Measurements from ENCODE around the gene SYNPR. TPM values are rescaled to one million over a fixed set of nuclear protein-coding genes. Genes with fewer than 3 reads are reported as not detected.

The SYNPR gene
- total RNA-seq, 3 donors from 2014 or later, result not detected

DNA sequence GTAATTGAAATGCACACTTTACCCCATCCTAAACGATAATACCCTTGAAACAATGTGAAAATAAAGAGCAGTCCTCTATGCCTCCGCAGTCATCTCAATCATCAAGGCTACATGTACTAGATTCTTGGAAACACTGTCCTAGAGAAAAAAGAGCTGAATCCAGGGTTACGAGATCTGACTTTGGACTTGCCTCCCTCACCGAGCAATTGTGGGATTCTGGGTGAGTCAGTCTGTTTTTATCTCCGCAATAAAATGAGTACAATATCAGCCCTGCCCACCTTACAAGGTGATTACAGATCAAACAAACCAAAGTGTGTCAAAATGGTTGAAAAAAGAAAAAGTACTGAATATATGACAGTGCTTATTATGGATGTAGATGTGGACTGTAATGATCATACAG, 222.1 kb downstream of the SYNPR start:
- H3K4me3 ChIP-seq, result no peak overlapping the region
- no peak for TF ChIP-seq POLR2A (IDR thresholded peaks at IDR 0.05)
- TF ChIP-seq, protein P1, sequence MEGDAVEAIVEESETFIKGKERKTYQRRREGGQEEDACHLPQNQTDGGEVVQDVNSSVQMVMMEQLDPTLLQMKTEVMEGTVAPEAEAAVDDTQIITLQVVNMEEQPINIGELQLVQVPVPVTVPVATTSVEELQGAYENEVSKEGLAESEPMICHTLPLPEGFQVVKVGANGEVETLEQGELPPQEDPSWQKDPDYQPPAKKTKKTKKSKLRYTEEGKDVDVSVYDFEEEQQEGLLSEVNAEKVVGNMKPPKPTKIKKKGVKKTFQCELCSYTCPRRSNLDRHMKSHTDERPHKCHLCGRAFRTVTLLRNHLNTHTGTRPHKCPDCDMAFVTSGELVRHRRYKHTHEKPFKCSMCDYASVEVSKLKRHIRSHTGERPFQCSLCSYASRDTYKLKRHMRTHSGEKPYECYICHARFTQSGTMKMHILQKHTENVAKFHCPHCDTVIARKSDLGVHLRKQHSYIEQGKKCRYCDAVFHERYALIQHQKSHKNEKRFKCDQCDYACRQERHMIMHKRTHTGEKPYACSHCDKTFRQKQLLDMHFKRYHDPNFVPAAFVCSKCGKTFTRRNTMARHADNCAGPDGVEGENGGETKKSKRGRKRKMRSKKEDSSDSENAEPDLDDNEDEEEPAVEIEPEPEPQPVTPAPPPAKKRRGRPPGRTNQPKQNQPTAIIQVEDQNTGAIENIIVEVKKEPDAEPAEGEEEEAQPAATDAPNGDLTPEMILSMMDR (IDR thresholded peaks at IDR 0.05), result no peak
- no peak for TF ChIP-seq POLR2AphosphoS5 (IDR thresholded peaks at IDR 0.05)
- H3K27me3 ChIP-seq, result no peaks in the 10 kb centered on the region
- intact Hi-C loops (cut with DNase I; ENCODE audit: low total_unique reads), result no loop called here
- H3K4me1 ChIP-seq, result no peaks in the 10 kb centered on the region
- no peaks in the 10 kb centered on the region for H3K9me3 ChIP-seq
- no peak for DNase-seq (ENCODE audit: low spot score in 2 of 2)
- H3K36me3 ChIP-seq, result no peaks in the 10 kb centered on the region
- H3K27ac ChIP-seq, result no peak overlapping the region

DNA sequence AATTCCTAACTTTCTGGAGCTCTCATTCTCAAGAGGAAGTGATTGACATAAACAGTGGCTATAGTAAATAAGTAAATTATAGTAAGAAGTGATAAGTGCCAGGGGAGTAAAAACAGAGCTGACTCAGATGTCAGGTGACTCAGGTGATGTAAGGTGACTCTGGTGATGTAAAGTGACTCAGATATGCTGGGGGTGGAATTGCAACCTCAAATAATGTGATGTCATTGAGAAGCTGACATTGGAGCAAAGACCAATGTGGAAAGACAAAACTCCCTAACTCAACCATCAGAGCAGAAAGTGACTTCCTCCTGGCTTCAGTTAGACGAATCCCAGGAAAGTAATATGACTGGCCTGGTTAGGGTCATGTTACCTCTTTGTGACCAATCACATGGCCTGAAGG, 230.2 kb downstream of the SYNPR start:
- H3K27ac ChIP-seq, result no peak overlapping the region
- TF ChIP-seq, protein P1 (IDR thresholded peaks at IDR 0.05), result no peak
- no peak for TF ChIP-seq POLR2A (IDR thresholded peaks at IDR 0.05)
- no peak for TF ChIP-seq POLR2AphosphoS5 (IDR thresholded peaks at IDR 0.05)
- no peaks in the 10 kb centered on the region for H3K27me3 ChIP-seq
- intact Hi-C loops (cut with DNase I; ENCODE audit: low total_unique reads), result no loop called here
- H3K4me3 ChIP-seq, result no peak overlapping the region
- H3K36me3 ChIP-seq, result no peaks in the 10 kb centered on the region
- no peak for DNase-seq (ENCODE audit: low spot score in 2 of 2)
- H3K9me3 ChIP-seq, result no peaks in the 10 kb centered on the region
- H3K4me1 ChIP-seq, result no peaks in the 10 kb centered on the region

DNA sequence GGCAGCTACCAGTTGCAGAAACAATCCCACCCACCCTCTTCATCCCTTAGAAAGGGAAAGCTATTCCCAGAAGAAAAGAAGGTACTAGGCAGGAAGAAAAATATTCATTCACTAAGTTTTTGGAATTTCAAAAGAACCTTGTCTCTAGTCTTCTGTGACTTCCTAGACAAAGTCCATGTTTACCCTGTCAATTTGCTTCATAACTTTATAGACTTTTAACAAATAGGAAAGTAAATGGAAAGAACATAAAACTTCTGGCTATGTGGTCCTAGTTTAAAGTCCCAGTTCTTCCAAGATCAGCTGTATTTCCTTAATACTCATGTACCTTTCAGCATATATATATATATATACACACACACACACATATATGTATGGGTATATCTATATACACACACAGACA, 230.7 kb downstream of the SYNPR start:
- TF ChIP-seq, protein P1 (IDR thresholded peaks at IDR 0.05), result no peak
- Histone ChIP-seq H3K27ac (no peak overlapping the region), H3K9me3 (no peaks in the 10 kb centered on the region), H3K4me3 (no peak overlapping the region), H3K27me3 (no peaks in the 10 kb centered on the region), H3K36me3 (no peaks in the 10 kb centered on the region), H3K4me1 (no peaks in the 10 kb centered on the region)
- intact Hi-C loops (cut with DNase I; ENCODE audit: low total_unique reads), result no loop called here
- no peak for DNase-seq (ENCODE audit: low spot score in 2 of 2)

DNA sequence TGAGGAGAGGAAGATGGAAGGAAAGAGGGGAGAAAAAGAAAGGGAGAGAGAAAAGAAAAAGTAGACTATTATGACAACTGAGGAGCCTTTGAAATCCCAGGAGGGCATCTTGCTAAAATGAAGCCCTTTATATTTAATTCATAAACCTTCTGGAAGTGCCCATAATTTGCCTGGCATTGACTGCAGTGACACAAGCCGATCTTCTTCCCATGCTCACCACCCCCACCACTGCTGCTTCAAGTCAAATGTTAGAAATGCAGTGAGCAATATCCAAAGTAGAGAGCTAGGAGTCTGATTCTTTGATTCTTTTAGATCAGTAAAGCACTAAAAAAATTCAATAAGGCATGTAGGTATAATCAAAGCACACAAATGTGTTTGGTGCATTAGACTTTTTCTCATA, 235.7 kb downstream of the SYNPR start:
- Histone ChIP-seq H3K27me3 (no peaks in the 10 kb centered on the region), H3K4me1 (no peaks in the 10 kb centered on the region), H3K9me3 (no peaks in the 10 kb centered on the region), H3K4me3 (no peak overlapping the region), H3K27ac (no peak overlapping the region), H3K36me3 (no peaks in the 10 kb centered on the region)
- TF ChIP-seq, protein P1 (IDR thresholded peaks at IDR 0.05), result no peak
- TF ChIP-seq POLR2A (IDR thresholded peaks at IDR 0.05), result no peak
- DNase-seq (ENCODE audit: low spot score in 2 of 2), result no peak
- intact Hi-C loops (cut with DNase I; ENCODE audit: low total_unique reads), result loop anchor here (5.0 kb wide), 1 partner anchor 294 kb away; no protein-coding TSS in a partner anchor

DNA sequence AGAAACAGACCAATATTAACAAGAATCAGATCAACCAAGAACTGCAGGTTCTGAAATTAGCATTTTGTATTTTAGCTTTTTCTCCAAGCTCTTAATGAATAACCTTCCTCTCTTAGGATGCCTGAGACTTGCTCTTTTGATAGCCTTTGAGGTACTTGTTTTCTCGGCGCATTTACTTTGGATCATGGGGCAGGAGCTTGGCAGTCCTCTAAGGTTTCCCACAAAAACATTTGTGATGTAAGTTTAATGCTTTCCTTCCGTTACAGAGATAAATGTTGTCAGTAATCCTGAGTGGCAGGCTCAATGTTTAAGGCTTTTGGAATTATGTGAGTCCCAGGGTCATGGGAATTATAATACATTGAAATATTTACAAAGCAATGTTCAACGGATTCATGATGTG, 236.6 kb downstream of the SYNPR start:
- Histone ChIP-seq H3K4me3 (no peak overlapping the region), H3K4me1 (no peaks in the 10 kb centered on the region), H3K27me3 (no peaks in the 10 kb centered on the region), H3K36me3 (no peaks in the 10 kb centered on the region), H3K9me3 (no peaks in the 10 kb centered on the region), H3K27ac (no peak overlapping the region)
- DNase-seq (ENCODE audit: low spot score in 2 of 2), result no peak
- TF ChIP-seq POLR2AphosphoS5 (IDR thresholded peaks at IDR 0.05) (no peak), POLR2A (IDR thresholded peaks at IDR 0.05) (no peak)
- TF ChIP-seq, protein P1 (IDR thresholded peaks at IDR 0.05), result no peak
- intact Hi-C loops (cut with DNase I; ENCODE audit: low total_unique reads), result loop anchor here (5.0 kb wide), 1 partner anchor 293 kb away; no protein-coding TSS in a partner anchor
